ENCODE measurements around the gene SRRM5.
A peak's percentile ranks its signal among the peaks of the same experiment; 100 is the strongest.
"Not testable (repeated sequence)": the region's sequence is repeated elsewhere in the genome, so short reads cannot be mapped to it uniquely, and the experiment has no call there.

The SRRM5 gene

DNA sequence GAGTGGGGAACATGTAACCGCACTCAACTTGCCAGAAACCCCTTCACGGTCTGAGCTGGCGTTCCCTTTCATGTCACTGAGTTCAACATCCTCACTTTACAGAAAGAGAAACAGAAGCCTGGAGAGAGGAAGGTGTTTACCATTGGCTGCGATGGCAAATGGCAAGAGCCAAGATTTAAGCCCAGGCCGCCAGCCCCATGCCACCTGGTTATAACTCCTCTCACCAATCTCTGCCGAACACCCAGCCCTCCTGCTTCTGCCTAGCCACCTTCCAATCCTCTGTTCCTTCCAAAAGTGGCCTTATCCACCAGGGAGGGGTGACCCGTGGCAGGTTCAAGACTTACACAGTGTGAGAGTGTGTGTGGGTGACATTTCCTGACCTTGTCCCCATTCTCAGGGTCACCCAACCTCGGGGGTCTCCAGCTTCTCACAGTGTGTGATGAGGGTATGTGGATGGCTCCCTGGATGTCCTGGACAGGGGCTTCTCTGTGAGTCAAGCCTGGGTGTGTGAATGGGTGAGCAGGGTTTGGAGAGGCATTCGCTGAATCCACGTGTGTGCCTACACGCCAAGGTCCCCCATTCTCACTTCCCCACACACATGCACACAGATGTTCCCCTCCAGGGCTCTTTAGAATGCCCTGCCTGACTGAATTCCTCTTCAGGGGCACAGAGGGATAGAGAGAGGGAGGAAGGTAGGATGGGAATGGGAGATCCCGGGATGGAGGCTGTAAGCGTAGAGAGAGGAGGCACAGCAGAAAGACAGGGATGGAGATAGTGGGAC, 26.5 kb downstream of the SRRM5 start:
- no peak for DNase-seq (ENCODE audit: low read depth in 2 of 2)

DNA sequence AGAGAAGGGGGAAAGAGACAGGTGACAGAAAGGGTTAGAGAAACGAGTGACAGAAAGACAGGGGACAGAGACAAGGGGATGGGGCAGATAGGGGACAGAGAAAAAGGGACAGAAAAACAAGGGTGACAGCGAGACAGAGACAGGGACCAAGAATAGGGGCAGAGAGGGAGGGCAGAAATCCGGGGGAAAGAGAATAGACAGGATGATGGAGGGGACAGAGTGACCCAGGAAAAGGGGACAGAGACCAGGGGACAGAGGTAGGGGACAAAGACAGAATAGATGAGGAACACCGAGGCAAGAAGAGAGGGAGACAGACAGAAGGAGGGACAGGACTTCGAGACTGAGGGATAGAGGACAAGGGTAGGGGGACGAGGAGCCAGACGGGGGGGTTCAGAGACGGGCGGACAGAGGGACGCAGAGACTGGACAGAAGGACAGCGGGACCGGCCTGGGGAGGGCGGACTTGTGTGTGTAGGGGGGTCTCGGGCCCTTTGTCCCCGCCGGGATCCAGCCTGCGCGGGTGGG, 27.2 kb downstream of the SRRM5 start:
- no peak for DNase-seq (ENCODE audit: low read depth in 2 of 2)

DNA sequence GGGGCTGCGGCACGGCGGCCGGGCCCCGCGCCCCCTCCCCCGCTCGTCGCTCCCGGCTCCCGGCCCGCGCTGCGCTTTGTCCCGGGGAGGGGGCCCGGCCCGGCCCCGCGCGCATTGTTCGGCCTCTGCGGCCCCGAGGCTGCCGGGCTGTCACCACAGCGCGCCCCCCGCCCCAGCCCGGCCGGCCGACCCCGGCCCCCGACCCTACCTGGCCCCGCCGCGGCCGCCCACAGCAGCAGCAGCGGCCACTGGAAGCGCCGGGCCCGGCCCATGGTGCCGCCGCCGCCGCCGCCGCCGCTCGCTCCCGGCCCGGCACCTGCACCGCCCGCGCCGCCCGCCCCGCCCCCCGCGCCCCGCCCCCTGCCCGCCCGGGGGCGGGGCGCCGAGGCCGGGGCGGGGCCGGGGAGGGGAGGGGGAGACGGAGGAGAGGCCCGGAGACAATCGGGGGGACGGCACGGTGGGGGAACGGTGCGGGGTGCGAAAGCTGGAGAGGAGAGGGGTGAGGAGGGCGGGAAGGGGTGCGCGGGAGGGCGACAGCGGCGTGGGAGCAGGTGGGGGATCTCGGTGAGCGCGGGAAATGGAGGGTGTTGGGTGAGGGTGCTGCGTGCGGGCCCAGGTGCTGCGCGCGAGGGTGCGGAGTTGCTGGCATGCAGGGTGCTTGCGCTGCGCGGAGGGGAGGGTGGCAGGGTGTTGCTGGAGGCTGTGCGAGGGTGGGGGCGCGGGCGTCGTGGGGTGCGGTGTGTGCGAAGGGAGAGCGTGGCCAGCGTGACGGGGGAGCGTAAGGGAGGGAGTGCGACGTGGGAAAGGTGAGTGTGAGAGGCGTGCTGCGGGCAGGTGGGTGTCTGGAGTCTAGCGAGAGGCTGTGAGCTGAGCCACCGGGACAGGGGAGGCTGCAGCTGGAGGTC, 27.9 kb downstream of the SRRM5 start, which contains the start of gene CADM4:
Gene CADM4 (minus strand): TSS at position 332 of the 905 bp plus-strand sequence. CDS start 60 bp downstream, at position 272.
- peak; percentile 20 for DNase-seq (ENCODE audit: low read depth in 2 of 2)

- DNase-seq (ENCODE audit: low read depth in 2 of 2): no peak
Observed at GRCh38 chr19:43640424-43640757, 28.5 kb downstream of the SRRM5 start.

DNA sequence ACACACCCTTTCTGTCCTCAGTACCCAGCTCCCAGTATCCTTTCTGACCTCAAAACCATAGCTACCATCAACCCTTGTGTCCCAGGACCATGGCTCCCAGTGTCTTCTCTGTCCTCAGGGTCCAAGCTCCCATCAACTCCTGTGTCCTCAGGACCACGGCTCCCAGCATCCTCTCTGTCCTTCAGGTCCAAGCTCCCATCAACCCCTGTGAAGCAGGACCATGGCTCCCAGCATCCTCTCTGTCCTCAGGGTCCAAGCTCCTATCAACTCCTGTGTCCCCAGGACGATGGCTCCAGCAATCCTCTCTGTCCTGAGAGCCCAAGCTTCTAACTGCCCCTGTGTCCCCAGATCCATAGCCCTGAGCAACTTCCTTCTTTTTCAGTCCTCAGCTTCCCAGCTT, 29.4 kb downstream of the SRRM5 start:
- no peak for DNase-seq (ENCODE audit: low read depth in 2 of 2)

GRCh38 chr19:43642531-43642930, 30.6 kb downstream of the SRRM5 start:
- DNase-seq (ENCODE audit: low read depth in 2 of 2): no peak

DNA sequence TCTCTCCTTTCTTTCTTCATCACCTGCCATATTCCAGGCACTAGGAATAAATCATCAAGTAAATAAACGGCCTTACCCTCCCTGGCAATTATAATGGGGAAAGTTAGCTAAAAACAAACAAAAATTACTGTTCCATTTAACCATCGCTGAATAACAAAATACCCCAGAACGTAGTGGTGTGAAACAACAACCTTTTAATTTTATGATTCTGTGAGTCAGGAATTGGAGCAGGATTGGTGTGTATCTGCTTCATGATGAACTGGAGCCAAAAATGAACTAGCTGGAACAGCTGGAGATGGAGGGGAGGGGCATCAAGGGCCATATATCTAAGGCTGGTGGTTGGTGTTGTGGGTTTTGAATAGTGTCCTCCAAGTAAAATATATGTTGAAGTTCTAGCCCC, 31.4 kb downstream of the SRRM5 start:
- DNase-seq (ENCODE audit: low read depth in 2 of 2): no peak

DNA sequence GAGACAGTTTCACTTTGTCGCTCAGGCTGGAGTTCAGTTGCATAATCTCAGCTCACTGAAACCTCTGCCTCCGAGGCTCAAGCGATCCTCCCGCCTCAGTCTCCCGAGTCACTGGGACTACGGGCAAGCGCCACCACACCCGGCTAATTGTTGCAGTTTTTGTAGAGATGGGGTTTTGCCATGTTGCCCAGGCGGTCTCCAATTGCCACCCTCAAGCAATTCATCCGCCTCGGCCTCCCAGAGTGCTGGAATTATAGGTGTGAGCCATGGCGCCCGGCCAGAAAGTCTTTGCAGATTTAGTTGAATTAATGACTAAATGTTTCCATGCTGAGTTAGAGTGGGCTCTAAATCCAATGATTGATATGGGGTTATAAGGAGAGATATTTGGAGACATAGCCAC, 32.3 kb downstream of the SRRM5 start:
- DNase-seq (ENCODE audit: low read depth in 2 of 2): no peak

DNA sequence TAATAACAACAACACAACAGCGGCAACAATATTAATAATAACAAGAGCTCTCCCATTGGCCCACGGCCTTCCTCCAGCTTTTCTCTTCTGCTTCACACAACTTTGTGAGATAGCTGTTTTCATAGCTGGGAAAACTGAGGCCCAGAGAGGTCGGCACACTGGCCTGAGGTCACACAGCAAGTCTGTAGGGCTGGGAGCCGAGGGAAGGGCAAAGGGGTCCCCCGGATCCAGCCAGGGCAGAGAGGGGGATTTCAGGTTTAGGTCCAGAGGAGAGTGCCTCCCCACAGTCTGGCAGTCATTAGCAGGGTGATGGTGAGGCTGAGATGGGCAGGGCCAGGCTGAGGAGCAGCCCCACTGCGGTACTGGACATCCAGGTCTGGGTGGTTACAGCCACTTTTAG, 36.7 kb downstream of the SRRM5 start:
- DNase-seq (ENCODE audit: low read depth in 2 of 2): no peak

GRCh38 chr19:43649514-43649913, 37.6 kb downstream of the SRRM5 start:
- no peak for DNase-seq (ENCODE audit: low read depth in 2 of 2)

DNA sequence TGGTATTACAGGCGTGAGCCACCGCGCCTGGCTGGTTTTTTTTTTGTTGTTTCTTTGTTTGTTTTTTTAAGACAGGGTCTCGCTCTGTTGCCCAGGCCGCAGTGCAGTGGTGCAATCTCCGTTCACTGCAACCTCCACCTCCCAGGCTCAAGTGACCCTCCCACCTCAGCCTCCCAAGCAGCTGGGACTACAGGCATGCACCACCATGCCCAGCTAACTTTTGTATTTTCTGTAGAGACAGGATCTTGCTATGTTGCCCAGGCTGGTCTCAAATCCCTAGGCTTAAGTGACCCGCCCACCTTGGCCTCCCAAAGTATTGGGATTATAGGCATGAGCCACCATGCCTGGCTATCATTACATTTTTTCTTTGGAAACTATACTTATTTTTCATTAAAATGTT, 38.4 kb downstream of the SRRM5 start:
- DNase-seq (ENCODE audit: low read depth in 2 of 2): not testable (repeated sequence)

- peak in 1 of 2 donors; percentile 24 for DNase-seq (ENCODE audit: low read depth in 2 of 2)
Observed at GRCh38 chr19:43651758-43652545, 40.1 kb downstream of the SRRM5 start.

DNA sequence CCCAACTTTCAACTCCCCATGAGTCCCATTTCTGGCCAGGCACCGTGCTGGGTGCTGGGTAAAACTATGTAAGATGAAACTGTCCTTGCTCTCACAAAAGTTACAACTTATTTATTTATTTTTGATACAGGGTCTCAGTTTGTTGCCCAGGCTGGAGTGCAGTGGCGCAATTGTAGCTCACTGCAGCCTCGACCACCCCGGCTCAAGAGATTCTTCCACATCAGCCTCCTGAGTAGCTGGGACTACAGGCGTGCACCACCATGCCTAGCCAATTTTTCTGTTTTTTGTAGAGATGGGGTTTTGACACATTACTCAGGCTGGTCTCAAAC, 40.6 kb downstream of the SRRM5 start:
- DNase-seq (ENCODE audit: low read depth in 2 of 2): no peak

GRCh38 chr19:43656436-43656835, 44.5 kb downstream of the SRRM5 start:
- DNase-seq (ENCODE audit: low read depth in 2 of 2): no peak

GRCh38 chr19:43658001-43658400, 46.1 kb downstream of the SRRM5 start:
- DNase-seq (ENCODE audit: low read depth in 2 of 2): no peak

- no peak for DNase-seq (ENCODE audit: low read depth in 2 of 2)
Observed at GRCh38 chr19:43658494-43658893, 46.6 kb downstream of the SRRM5 start.

DNA sequence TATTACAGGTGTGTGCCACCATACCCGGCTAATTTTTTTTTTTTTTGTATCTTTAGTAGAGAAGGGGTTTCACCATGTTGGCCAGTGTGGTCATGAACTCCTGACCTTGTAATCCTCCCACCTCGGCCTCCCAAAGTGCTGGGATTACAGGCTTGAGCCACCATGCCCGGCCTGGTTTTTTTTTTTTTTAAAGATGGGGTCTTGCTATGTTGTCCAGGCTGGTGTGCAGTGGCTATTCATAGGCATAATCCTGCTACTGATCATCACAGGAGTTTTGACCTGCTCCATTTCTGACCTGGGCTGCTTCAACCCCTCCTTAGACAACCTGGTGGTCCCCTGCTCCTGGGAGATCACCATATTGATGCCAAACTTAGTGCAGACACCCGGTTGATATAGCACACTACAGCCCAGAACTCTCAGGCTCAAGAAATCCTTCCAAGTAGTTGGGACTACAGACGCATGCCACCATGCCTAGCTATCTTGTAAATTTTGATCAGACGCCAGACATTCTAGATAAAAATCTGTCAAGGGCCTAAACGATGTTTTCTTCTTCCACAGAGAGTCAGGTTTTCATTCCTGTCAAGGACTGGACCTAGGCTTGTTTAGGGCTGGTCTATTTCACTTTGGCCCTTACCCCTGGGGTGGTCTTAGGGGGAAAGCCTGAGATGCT, 48.5 kb downstream of the SRRM5 start:
- no peak for DNase-seq (ENCODE audit: low read depth in 2 of 2)

DNA sequence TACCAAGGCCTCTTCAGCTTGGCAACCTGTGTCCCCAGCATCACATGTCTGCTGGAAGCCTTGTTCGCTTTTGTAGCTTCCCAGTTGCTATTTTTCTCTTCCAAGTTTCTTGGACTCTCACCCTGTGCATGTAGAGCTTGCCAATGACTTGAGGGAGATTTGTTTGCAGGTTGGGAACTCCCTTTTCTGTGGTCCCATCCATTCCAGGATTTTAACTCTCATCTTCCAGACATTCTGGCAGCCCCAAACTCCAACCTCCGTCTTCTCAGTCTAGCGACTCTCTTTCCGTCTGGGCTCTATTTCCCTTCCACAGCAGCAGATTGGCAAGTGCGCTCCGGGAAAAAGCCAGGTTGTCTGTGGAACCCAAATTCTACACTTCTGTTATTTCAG, 49.1 kb downstream of the SRRM5 start:
- no peak for DNase-seq (ENCODE audit: low read depth in 2 of 2)

DNA sequence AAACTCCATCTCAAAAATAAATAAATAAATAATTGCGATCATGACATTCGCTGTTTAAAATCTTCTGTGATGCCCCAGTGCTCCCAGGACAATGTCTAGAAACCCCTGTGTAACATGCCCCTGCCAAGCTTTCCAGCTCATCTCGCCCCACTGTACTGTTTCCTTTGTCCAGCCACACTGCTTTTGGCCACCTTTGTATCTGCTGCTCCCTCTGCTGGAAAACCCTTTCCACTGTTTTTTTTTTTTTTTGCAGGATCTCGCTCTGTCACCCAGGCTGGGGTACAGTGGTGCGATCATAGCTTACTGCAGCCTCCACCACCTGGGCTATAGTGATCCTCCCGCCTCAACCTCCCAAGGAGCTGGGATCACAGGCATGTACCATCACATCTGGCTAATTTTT, 50.6 kb downstream of the SRRM5 start:
- no peak for DNase-seq (ENCODE audit: low read depth in 2 of 2)

- DNase-seq (ENCODE audit: low read depth in 2 of 2): no peak
Observed at GRCh38 chr19:43664018-43664417, 52.1 kb downstream of the SRRM5 start.

Data from stimulated activated CD4-positive, alpha-beta T cell treated with anti-CD3 and anti-CD28 coated beads, Interleukin-4, amount 100 ng/mL, for 48 hours (primary cell).